Measurements from ENCODE around the gene UCK2.

Gene UCK2

DNA sequence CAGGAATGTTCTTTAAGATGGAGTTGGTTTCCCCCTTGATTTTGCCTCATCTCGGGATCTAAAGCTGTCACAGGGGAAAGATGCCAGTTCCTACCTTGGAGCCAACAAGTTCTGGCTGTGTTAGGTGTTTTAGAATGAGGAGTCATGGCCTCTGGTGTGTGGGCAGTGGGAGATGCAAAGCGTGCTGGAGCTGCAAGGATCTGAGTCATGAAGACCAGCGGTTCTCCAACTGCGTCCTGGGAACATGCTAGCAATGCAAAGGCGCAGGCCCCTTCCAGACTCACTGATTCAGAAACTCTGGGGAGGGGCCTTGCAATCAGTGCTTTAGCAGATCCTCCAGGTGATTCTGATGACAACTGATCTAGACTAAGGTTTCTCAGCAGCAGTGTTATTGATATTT is 109.1 kb downstream of the UCK2 start:
- H3K4me1 ChIP-seq (ENCODE audit: control insufficient read depth, insufficient read depth, low read length) = peaks cover 6% of the 10 kb centered on the region
- no peak for DNase-seq (ENCODE audit: low read depth, low spot score)
- no peaks in the 10 kb centered on the region for H3K36me3 ChIP-seq (ENCODE audit: control insufficient read depth, insufficient read depth, low read length)
- no peaks in the 10 kb centered on the region for H3K27me3 ChIP-seq (ENCODE audit: control insufficient read depth, insufficient read depth, low read length)
- no peak overlapping the region for H3K27ac ChIP-seq (ENCODE audit: low read length)
- no CpG with 5 or more reads among the region's 5 CpGs for WGBS (ENCODE audit: insufficient coverage, insufficient read length)
- no peaks in the 10 kb centered on the region for H3K9me3 ChIP-seq (ENCODE audit: control insufficient read depth, insufficient read depth, low read length)
- no peak overlapping the region for H3K4me3 ChIP-seq (ENCODE audit: low read length)

DNA sequence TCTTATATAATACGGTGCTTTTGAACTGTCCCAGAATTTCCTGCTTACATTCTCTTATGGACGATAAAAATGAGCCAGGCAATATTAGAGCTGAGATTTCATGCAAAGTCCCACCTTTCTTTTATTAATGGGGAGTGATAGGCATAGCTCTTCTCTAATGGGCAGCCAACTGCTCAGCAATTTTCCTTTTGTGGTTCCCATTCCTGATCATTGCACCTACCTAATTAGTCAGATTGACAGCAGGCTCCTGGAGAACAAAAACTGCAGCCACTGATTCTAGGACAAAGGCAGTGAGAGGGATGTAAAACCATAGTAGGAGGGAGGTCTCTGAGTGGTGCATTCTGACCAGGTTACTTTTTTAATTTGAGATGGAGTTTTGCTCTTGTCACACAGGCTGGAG is 110.4 kb downstream of the UCK2 start:
- H3K4me3 ChIP-seq (ENCODE audit: low read length) = no peak overlapping the region
- H3K4me1 ChIP-seq (ENCODE audit: control insufficient read depth, insufficient read depth, low read length) = peaks cover 6% of the 10 kb centered on the region
- H3K36me3 ChIP-seq (ENCODE audit: control insufficient read depth, insufficient read depth, low read length) = no peaks in the 10 kb centered on the region
- DNase-seq (ENCODE audit: low read depth, low spot score) = no peak
- H3K27me3 ChIP-seq (ENCODE audit: control insufficient read depth, insufficient read depth, low read length) = no peaks in the 10 kb centered on the region
- no peak overlapping the region for H3K27ac ChIP-seq (ENCODE audit: low read length)
- WGBS (ENCODE audit: insufficient coverage, insufficient read length) = no CpG with 5 or more reads among the region's 2 CpGs
- H3K9me3 ChIP-seq (ENCODE audit: control insufficient read depth, insufficient read depth, low read length) = no peaks in the 10 kb centered on the region

DNA sequence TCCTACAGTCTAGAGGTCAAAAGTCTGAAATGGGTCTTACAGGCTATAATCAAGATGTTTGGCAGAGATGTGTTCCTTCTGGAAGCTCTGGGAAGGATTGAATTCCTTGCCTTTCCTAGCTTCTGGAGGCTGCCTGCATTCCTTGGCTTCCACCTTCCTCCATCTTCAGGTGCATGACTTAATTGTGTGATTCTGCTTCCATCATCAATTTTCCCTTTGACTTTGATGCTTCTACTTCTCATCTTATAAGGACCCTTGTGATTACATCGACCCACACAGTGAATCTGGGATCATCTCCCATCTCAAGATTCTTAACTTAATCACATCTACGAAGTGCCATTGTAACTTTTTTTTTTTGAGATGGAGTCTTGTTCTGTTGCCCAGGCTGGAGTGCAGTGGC is 111.4 kb downstream of the UCK2 start:
- no peak overlapping the region for H3K27ac ChIP-seq (ENCODE audit: low read length)
- no peak for DNase-seq (ENCODE audit: low read depth, low spot score)
- H3K36me3 ChIP-seq (ENCODE audit: control insufficient read depth, insufficient read depth, low read length) = no peaks in the 10 kb centered on the region
- no peak overlapping the region for H3K4me3 ChIP-seq (ENCODE audit: low read length)
- H3K27me3 ChIP-seq (ENCODE audit: control insufficient read depth, insufficient read depth, low read length) = no peaks in the 10 kb centered on the region
- peaks cover 3% of the 10 kb centered on the region; the same call in 1 of the 2 replicates for H3K4me1 ChIP-seq (ENCODE audit: control insufficient read depth, insufficient read depth, low read length)
- WGBS (ENCODE audit: insufficient coverage, insufficient read length) = no CpG with 5 or more reads among the region's 2 CpGs
- no peaks in the 10 kb centered on the region for H3K9me3 ChIP-seq (ENCODE audit: control insufficient read depth, insufficient read depth, low read length)

DNA sequence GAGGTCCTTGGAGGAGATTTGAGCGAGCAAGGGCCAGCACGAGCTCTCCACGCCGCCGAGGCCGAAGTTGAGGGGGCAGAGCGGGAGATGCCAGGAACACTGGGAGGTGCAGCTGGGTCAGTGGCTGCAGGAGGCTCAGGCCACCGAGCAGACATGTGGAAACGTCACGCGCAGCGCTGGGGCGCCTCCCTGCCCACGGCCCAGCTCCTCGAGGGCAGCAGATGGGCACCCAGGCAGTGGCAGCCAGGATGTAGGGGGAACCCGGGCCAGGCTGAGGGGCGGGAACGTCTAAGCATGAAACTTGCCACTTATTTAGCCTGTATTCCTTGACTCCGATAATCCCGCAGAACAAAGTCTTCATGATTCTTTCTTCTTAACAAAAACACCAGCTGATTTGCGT is 114.1 kb downstream of the UCK2 start:
- no peak overlapping the region for H3K4me3 ChIP-seq (ENCODE audit: low read length)
- H3K27ac ChIP-seq (ENCODE audit: low read length) = no peak overlapping the region
- DNase-seq (ENCODE audit: low read depth, low spot score) = no peak
- H3K4me1 ChIP-seq (ENCODE audit: control insufficient read depth, insufficient read depth, low read length) = no peaks in the 10 kb centered on the region
- H3K9me3 ChIP-seq (ENCODE audit: control insufficient read depth, insufficient read depth, low read length) = no peaks in the 10 kb centered on the region
- no peaks in the 10 kb centered on the region for H3K36me3 ChIP-seq (ENCODE audit: control insufficient read depth, insufficient read depth, low read length)
- H3K27me3 ChIP-seq (ENCODE audit: control insufficient read depth, insufficient read depth, low read length) = no peaks in the 10 kb centered on the region
- WGBS (ENCODE audit: insufficient coverage, insufficient read length) = no CpG with 5 or more reads among the region's 21 CpGs

DNA sequence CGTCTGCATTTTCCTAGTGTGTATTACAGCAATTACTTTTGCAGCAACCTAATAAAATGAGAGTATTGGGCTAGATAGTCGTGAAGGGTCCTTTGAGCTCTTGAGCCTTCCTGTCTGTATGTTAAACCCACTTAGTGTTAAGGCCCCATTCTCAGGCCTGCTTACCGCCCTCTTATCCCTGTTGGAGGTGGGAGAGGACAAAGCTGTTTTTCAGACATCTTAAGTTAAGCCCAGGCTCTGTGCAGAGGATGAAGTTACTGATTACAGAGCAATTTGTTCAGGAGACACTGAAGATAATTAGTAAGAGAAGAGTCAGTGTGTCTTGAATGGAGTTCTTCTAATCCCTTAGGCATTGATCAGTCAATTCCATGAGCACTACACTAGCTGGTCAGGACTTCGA is 114.6 kb downstream of the UCK2 start:
- no CpG with 5 or more reads among the region's 4 CpGs for WGBS (ENCODE audit: insufficient coverage, insufficient read length)
- Histone ChIP-seq H3K36me3 (ENCODE audit: control insufficient read depth, insufficient read depth, low read length) (no peaks in the 10 kb centered on the region), H3K9me3 (ENCODE audit: control insufficient read depth, insufficient read depth, low read length) (no peaks in the 10 kb centered on the region), H3K27ac (ENCODE audit: low read length) (no peak overlapping the region), H3K4me1 (ENCODE audit: control insufficient read depth, insufficient read depth, low read length) (no peaks in the 10 kb centered on the region), H3K27me3 (ENCODE audit: control insufficient read depth, insufficient read depth, low read length) (no peaks in the 10 kb centered on the region), H3K4me3 (ENCODE audit: low read length) (no peak overlapping the region)
- DNase-seq (ENCODE audit: low read depth, low spot score) = no peak

- Histone ChIP-seq H3K27ac (ENCODE audit: low read length) (no peak overlapping the region), H3K27me3 (ENCODE audit: control insufficient read depth, insufficient read depth, low read length) (no peaks in the 10 kb centered on the region), H3K9me3 (ENCODE audit: control insufficient read depth, insufficient read depth, low read length) (no peaks in the 10 kb centered on the region), H3K4me1 (ENCODE audit: control insufficient read depth, insufficient read depth, low read length) (no peaks in the 10 kb centered on the region), H3K36me3 (ENCODE audit: control insufficient read depth, insufficient read depth, low read length) (no peaks in the 10 kb centered on the region), H3K4me3 (ENCODE audit: low read length) (no peak overlapping the region)
- WGBS (ENCODE audit: insufficient coverage, insufficient read length) = no CpG with 5 or more reads among the region's 3 CpGs
- DNase-seq (ENCODE audit: low read depth, low spot score) = peak; percentile 16
Observed at GRCh38 chr1:165942927-165943597, 115.6 kb downstream of the UCK2 start.

DNA sequence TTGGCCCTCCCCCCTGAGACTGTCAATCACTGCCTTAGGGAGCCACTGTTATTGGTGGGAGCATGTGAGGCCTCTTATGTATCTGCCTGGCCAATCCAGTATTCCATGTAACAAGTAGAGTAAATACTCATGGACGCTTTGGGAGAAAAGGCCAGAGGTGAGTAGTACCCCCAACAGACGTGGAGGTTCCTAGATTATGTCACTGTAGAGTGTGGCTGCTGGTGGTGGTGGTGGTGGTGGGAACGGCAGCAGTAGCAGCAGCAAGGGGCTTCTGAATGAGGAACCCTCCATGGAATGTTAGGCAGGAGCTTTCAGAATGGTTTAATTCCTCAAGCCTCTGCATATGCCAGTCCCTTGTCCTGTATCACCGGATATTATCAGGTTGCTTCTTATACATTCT is 118.5 kb downstream of the UCK2 start:
- WGBS (ENCODE audit: insufficient coverage, insufficient read length) = no CpG with 5 or more reads among the region's 4 CpGs
- H3K36me3 ChIP-seq (ENCODE audit: control insufficient read depth, insufficient read depth, low read length) = no peaks in the 10 kb centered on the region
- no peak for DNase-seq (ENCODE audit: low read depth, low spot score)
- H3K9me3 ChIP-seq (ENCODE audit: control insufficient read depth, insufficient read depth, low read length) = no peaks in the 10 kb centered on the region
- no peaks in the 10 kb centered on the region for H3K4me1 ChIP-seq (ENCODE audit: control insufficient read depth, insufficient read depth, low read length)
- no peaks in the 10 kb centered on the region for H3K27me3 ChIP-seq (ENCODE audit: control insufficient read depth, insufficient read depth, low read length)
- no peak overlapping the region for H3K27ac ChIP-seq (ENCODE audit: low read length)
- H3K4me3 ChIP-seq (ENCODE audit: low read length) = no peak overlapping the region

DNA sequence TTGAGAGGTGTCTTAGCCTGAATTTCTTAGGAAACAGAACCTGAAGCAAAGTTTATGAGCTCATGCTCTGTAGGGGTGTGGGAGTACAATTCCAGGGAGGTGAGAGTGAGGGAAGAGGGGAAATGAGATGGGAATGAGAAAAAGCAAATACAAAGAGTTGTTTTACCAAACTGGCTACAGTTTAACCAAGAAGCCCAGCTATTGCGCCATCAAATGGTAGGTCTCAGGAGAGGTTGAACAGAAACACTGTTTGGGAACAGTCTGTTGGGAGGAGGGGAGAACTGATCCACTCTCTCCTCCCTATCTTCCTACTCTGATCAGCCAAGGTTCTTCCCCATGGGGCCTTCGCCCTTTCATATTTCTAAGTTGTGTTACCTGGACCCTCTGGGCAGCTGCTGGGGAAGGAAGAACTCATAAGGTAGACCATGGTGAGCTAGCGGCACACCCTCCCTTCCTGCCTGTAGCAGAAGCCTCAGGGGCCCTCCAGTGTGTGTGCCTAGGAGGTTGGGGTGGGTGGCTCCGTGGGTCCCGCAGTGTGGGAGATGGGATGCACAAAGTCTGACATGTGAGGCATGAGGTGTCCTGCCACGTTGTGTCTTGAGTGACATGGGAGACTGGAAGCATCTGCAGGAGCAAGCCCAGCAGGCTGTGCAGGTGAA is 120.5 kb downstream of the UCK2 start:
- no peaks in the 10 kb centered on the region for H3K27me3 ChIP-seq (ENCODE audit: control insufficient read depth, insufficient read depth, low read length)
- H3K27ac ChIP-seq (ENCODE audit: low read length) = no peak overlapping the region
- H3K9me3 ChIP-seq (ENCODE audit: control insufficient read depth, insufficient read depth, low read length) = no peaks in the 10 kb centered on the region
- DNase-seq (ENCODE audit: low read depth, low spot score) = no peak
- H3K4me3 ChIP-seq (ENCODE audit: low read length) = no peak overlapping the region
- WGBS (ENCODE audit: insufficient coverage, insufficient read length) = no CpG with 5 or more reads among the region's 6 CpGs
- H3K4me1 ChIP-seq (ENCODE audit: control insufficient read depth, insufficient read depth, low read length) = no peaks in the 10 kb centered on the region
- no peaks in the 10 kb centered on the region for H3K36me3 ChIP-seq (ENCODE audit: control insufficient read depth, insufficient read depth, low read length)

DNA sequence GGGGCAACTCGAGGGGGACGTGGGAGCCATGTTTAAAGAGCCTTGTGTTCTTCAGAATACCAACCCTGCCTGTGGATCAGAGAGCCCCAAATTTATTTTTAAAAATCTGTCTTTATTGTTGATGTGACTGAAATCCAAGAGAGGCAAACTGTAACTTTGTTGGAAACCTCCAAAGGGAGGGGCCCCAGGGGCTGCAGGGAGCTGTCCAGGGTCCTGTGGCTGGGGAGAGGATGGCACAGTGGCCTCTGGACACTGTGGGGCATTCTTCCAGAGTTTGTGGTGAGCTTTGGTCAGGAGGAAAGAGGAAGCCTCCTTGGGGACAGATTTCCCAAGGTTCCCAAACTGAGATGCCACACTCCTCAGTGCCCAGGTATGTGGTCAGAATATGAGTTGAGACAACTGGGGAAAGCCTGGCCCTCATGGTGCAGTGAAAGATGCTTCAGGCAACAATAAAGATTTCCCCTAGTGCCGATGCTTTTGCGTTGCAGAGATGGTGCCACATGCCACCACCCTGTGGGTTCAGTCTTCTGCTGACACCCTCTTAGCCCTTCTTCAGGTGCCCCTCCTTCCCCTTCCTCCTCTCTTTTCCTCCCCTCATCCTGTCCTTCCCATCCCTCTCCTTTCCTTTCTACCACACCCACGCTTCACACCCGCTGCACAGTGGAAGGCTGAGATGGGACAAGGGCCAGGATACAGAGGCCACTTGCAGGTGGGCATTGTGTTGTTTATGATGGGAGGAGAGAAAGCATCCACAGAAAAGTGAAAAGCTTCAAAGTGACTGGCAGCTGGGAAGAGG is 122.1 kb downstream of the UCK2 start:
- H3K4me3 ChIP-seq (ENCODE audit: low read length) = no peak overlapping the region
- H3K36me3 ChIP-seq (ENCODE audit: control insufficient read depth, insufficient read depth, low read length) = no peaks in the 10 kb centered on the region
- H3K9me3 ChIP-seq (ENCODE audit: control insufficient read depth, insufficient read depth, low read length) = no peaks in the 10 kb centered on the region
- no CpG with 5 or more reads among the region's 6 CpGs for WGBS (ENCODE audit: insufficient coverage, insufficient read length)
- no peaks in the 10 kb centered on the region for H3K4me1 ChIP-seq (ENCODE audit: control insufficient read depth, insufficient read depth, low read length)
- no peak overlapping the region for H3K27ac ChIP-seq (ENCODE audit: low read length)
- no peak for DNase-seq (ENCODE audit: low read depth, low spot score)
- no peaks in the 10 kb centered on the region for H3K27me3 ChIP-seq (ENCODE audit: control insufficient read depth, insufficient read depth, low read length)

- H3K4me3 ChIP-seq (ENCODE audit: low read length) = no peak overlapping the region
- no peak overlapping the region for H3K27ac ChIP-seq (ENCODE audit: low read length)
- no CpG with 5 or more reads among the region's 2 CpGs for WGBS (ENCODE audit: insufficient coverage, insufficient read length)
- H3K27me3 ChIP-seq (ENCODE audit: control insufficient read depth, insufficient read depth, low read length) = no peaks in the 10 kb centered on the region
- H3K4me1 ChIP-seq (ENCODE audit: control insufficient read depth, insufficient read depth, low read length) = no peaks in the 10 kb centered on the region
- DNase-seq (ENCODE audit: low read depth, low spot score) = no peak
- H3K9me3 ChIP-seq (ENCODE audit: control insufficient read depth, insufficient read depth, low read length) = no peaks in the 10 kb centered on the region
- H3K36me3 ChIP-seq (ENCODE audit: control insufficient read depth, insufficient read depth, low read length) = no peaks in the 10 kb centered on the region
Observed at GRCh38 chr1:165954940-165955339, 127.5 kb downstream of the UCK2 start.

All from iPS DF 6.9 (cell line).